ENCODE measurements around the gene URB2. TPM values are rescaled to one million over a fixed set of nuclear protein-coding genes. Genes with fewer than 3 reads are reported as not detected.

The URB2 gene
- total and polyA plus RNA-seq, 2 of the 13 experiments (the other 11 are each of a cell fraction or from before 2014, with no cell fraction given): 4.0 to 17.6 TPM

DNA sequence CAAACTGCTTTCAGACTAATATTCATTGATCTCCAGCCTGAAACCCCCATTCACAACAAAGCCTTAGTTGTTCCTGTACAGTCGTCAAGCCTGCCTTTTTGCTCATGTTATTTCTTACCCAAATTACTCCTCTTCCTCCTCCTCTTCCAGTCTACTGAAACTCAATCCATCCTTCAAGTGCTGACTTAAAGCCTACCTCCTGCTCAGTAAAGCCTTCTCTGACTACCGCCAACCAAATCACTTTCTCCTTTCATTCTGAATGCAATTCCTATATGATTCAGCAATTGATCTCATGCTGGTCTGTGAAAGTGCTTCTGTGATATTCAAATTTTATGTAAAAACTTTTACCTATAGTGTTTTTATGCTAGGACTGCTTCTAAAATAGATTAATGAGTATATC, 18.7 kb upstream of the URB2 start (continued):
- no peak for TF ChIP-seq EP300 (IDR thresholded peaks at IDR 0.05; ENCODE audit: low read depth in 2 of 2, low read length in 2 of 2)
- TF ChIP-seq EP300 (CRISPR knock-in tag; IDR thresholded peaks at IDR 0.05; ENCODE audit: borderline replicate concordance): no peak
- no peak for TF ChIP-seq FOSL2 (CRISPR knock-in tag; IDR thresholded peaks at IDR 0.05)
- no peak for TF ChIP-seq CENPX (CRISPR knock-in tag; IDR thresholded peaks at IDR 0.05)

DNA sequence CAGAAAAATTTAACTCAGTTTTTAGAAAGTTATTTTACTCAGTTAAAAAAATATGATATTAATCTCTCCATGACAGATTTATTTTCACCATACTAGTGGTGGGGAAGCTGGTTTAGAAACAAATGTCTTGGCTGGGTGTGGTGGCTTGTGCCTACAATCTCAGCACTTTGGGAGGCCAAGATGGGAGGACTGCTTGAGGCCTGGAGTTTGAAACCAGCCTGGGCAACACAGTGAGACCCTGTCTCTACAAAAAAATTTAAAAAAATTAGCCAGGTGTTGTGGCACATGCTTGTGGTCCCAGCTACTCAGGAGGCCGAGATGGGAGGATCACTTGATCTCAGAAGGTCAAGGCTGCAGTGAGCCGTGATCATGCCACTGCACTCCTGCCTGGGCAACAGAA, 17.5 kb upstream of the URB2 start:
- Histone ChIP-seq H3K36me3 (replicated peaks in 1 of 2; ENCODE audit: control insufficient read depth in 1 of 2, insufficient read depth in 2 of 2, low read length in 2 of 2) (peaks cover 12 to 66% of the 10 kb centered on the region in 2 experiments), H3K9me3 (ENCODE audit: low read length) (no peaks in the 10 kb centered on the region), H3K4me2 (ENCODE audit: low read depth, low read length) (no peak overlapping the region), H3K9ac (ENCODE audit: insufficient read depth, low read depth, low read length) (no peak overlapping the region), H3K27ac (ENCODE audit: extremely low read length, insufficient read depth, low read length) (no peak overlapping the region), H2AFZ (ENCODE audit: low read length) (no peak overlapping the region), H3K27me3 (ENCODE audit: control insufficient read depth in 1 of 2, insufficient read depth in 2 of 2, low read length in 2 of 2) (no peaks in the 10 kb centered on the region), H3K79me2 (ENCODE audit: insufficient read depth, low read length) (no peaks in the 10 kb centered on the region), H3K4me1 (ENCODE audit: insufficient read depth, low read length) (no peaks in the 10 kb centered on the region), H4K20me1 (ENCODE audit: insufficient read depth, low read length) (no peaks in the 10 kb centered on the region), H3K4me3 (replicated peaks in 1 of 3; ENCODE audit: insufficient read depth in 1 of 3, low read depth in 2 of 3, low read length in 3 of 3) (no peak overlapping the region)
- WGBS (ENCODE audit: low lambda C conversion rate): 85% methylated on average over 2 of the region's 2 CpGs
- BruUV-seq (replicated peaks): no TSS peak
- no peak for TF ChIP-seq ZNF530 (CRISPR knock-in tag; IDR thresholded peaks at IDR 0.05; ENCODE audit: low read depth)
- TF ChIP-seq, protein P1, sequence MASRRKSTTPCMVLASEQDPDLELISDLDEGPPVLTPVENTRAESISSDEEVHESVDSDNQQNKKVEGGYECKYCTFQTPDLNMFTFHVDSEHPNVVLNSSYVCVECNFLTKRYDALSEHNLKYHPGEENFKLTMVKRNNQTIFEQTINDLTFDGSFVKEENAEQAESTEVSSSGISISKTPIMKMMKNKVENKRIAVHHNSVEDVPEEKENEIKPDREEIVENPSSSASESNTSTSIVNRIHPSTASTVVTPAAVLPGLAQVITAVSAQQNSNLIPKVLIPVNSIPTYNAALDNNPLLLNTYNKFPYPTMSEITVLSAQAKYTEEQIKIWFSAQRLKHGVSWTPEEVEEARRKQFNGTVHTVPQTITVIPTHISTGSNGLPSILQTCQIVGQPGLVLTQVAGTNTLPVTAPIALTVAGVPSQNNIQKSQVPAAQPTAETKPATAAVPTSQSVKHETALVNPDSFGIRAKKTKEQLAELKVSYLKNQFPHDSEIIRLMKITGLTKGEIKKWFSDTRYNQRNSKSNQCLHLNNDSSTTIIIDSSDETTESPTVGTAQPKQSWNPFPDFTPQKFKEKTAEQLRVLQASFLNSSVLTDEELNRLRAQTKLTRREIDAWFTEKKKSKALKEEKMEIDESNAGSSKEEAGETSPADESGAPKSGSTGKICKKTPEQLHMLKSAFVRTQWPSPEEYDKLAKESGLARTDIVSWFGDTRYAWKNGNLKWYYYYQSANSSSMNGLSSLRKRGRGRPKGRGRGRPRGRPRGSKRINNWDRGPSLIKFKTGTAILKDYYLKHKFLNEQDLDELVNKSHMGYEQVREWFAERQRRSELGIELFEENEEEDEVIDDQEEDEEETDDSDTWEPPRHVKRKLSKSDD (CRISPR knock-in tag; IDR thresholded peaks at IDR 0.05; ENCODE audit: low read depth): no peak
- FAIRE-seq (no peak), DNase-seq (ENCODE audit: low spot score) (no peak), ATAC-seq (no peak)
- ChIA-PET CTCF (ENCODE audit: low intra/inter-chr PET ratio, low total read pairs) (no interaction called here), POLR2A (no interaction called here)
- in situ Hi-C loops (cut with HindIII; ENCODE audit: extremely low pct_ligation_motif_present, low pct_unique_long_range_greater_than_20kb) (no loop called here), intact Hi-C loops (cut with micrococcal nuclease; ENCODE audit: unreplicated experiment) (no loop called here)
